Mucosa of rectum (tissue), 2 donors: ENCODE measurements around the gene EML4.

Experiments used
- H3K27ac ChIP-seq, 2 donors: one replicate each; pipeline ENCODE4 v1.7.0; 2013; ENCODE audit warnings: inconsistent platforms in 2 of 2, low read depth in 2 of 2, low read length in 2 of 2
- H3K27me3 ChIP-seq, 2 donors: one replicate each; pipeline ENCODE4 v1.7.0; 2013; ENCODE audit warnings: low read length in 2 of 2; ENCODE audit not compliant: control insufficient read depth in 2 of 2, insufficient read depth in 2 of 2
- H3K36me3 ChIP-seq, 2 donors: one replicate each; pipeline ENCODE4 v1.7.0; 2013; ENCODE audit warnings: low read length in 2 of 2; ENCODE audit not compliant: control insufficient read depth in 2 of 2, insufficient read depth in 2 of 2
- H3K4me1 ChIP-seq, 2 donors: one replicate each; pipeline ENCODE4 v1.7.0; 2013; ENCODE audit warnings: low read length in 2 of 2, mild to moderate bottlenecking in 1 of 2; ENCODE audit not compliant: control insufficient read depth in 2 of 2, insufficient read depth in 2 of 2
- H3K4me3 ChIP-seq, 2 donors: one replicate each; pipeline ENCODE4 v1.7.0; 2013; ENCODE audit warnings: low read length in 2 of 2
- H3K9ac ChIP-seq, 2 donors: one replicate each; pipeline ENCODE4 v1.7.0; 2013; ENCODE audit warnings: low read length in 2 of 2, low read depth in 1 of 2, mild to moderate bottlenecking in 1 of 2
- H3K9me3 ChIP-seq, 2 donors: one replicate each; pipeline ENCODE4 v1.7.0; 2013; ENCODE audit warnings: low read length in 2 of 2; ENCODE audit not compliant: control insufficient read depth in 2 of 2
- donor health status: healthy.
- donor health status: Normal muscosa, but diverticular disease.

Gene EML4

GRCh38 chr2:42186366-42186765 is 17.2 kb downstream of the EML4 start:
- no peak overlapping the region for H3K9ac ChIP-seq
- no peak overlapping the region for H3K27ac ChIP-seq
- no peaks in the 10 kb centered on the region for H3K9me3 ChIP-seq
- H3K36me3 ChIP-seq: no peaks in the 10 kb centered on the region
- no peaks in the 10 kb centered on the region for H3K27me3 ChIP-seq
- peaks cover 8 to 11% of the 10 kb centered on the region in 2 donors for H3K4me1 ChIP-seq
- H3K4me3 ChIP-seq: no peak overlapping the region

- H3K4me1 ChIP-seq: peaks cover 10 to 15% of the 10 kb centered on the region in 2 donors
- no peak overlapping the region for H3K27ac ChIP-seq
- H3K9ac ChIP-seq: no peak overlapping the region
Measured at GRCh38 chr2:42186945-42187632, 17.9 kb downstream of the EML4 start.

GRCh38 chr2:42187886-42188285 is 18.7 kb downstream of the EML4 start:
- Histone ChIP-seq H3K4me3 (no peak overlapping the region), H3K9ac (no peak overlapping the region), H3K27me3 (no peaks in the 10 kb centered on the region), H3K27ac (no peak overlapping the region), H3K4me1 (peaks cover 17 to 19% of the 10 kb centered on the region in 2 donors), H3K36me3 (no peaks in the 10 kb centered on the region), H3K9me3 (no peaks in the 10 kb centered on the region)

More at GRCh38 chr2:42186945-42187632, 17.9 kb downstream of the EML4 start:
- H3K36me3 ChIP-seq: no peaks in the 10 kb centered on the region
- no peaks in the 10 kb centered on the region for H3K27me3 ChIP-seq
- H3K4me3 ChIP-seq: no peak overlapping the region
- no peaks in the 10 kb centered on the region for H3K9me3 ChIP-seq

- Histone ChIP-seq H3K9ac (no peak overlapping the region), H3K9me3 (no peaks in the 10 kb centered on the region), H3K4me3 (no peak overlapping the region), H3K27me3 (no peaks in the 10 kb centered on the region), H3K4me1 (peaks cover 23 to 28% of the 10 kb centered on the region in 2 donors), H3K36me3 (no peaks in the 10 kb centered on the region), H3K27ac (no peak overlapping the region)
Measured at GRCh38 chr2:42189235-42189566, 20.0 kb downstream of the EML4 start.

GRCh38 chr2:42190191-42190590 is 21.0 kb downstream of the EML4 start:
- Histone ChIP-seq H3K27me3 (no peaks in the 10 kb centered on the region), H3K27ac (no peak overlapping the region), H3K9me3 (no peaks in the 10 kb centered on the region), H3K4me1 (peaks cover 27 to 31% of the 10 kb centered on the region in 2 donors), H3K4me3 (no peak overlapping the region), H3K36me3 (no peaks in the 10 kb centered on the region), H3K9ac (no peak overlapping the region)

- H3K9ac ChIP-seq: no peak overlapping the region
- no peaks in the 10 kb centered on the region for H3K9me3 ChIP-seq
- peak overlapping the region; percentile 21 to 70 for H3K27ac ChIP-seq
- no peak overlapping the region for H3K4me3 ChIP-seq
- no peaks in the 10 kb centered on the region for H3K27me3 ChIP-seq
- H3K36me3 ChIP-seq: no peaks in the 10 kb centered on the region
- H3K4me1 ChIP-seq: peaks cover 32 to 40% of the 10 kb centered on the region in 2 donors
Measured at GRCh38 chr2:42191285-42192009, 22.3 kb downstream of the EML4 start.

- H3K27ac ChIP-seq: peak overlapping the region; percentile 21 to 70
- H3K9ac ChIP-seq: no peak overlapping the region
- H3K4me3 ChIP-seq: no peak overlapping the region
- H3K36me3 ChIP-seq: no peaks in the 10 kb centered on the region
- H3K9me3 ChIP-seq: no peaks in the 10 kb centered on the region
- peaks cover 33 to 46% of the 10 kb centered on the region in 2 donors for H3K4me1 ChIP-seq
- no peaks in the 10 kb centered on the region for H3K27me3 ChIP-seq
Measured at GRCh38 chr2:42192010-42192373, 22.8 kb downstream of the EML4 start.

GRCh38 chr2:42192652-42193566 is 23.8 kb downstream of the EML4 start:
- H3K4me3 ChIP-seq: no peak overlapping the region

GRCh38 chr2:42193722-42194187 is 24.6 kb downstream of the EML4 start:
- no peak overlapping the region for H3K27ac ChIP-seq
- H3K4me1 ChIP-seq: peaks cover 40 to 49% of the 10 kb centered on the region in 2 donors
- no peaks in the 10 kb centered on the region for H3K9me3 ChIP-seq

More at GRCh38 chr2:42192652-42193566, 23.8 kb downstream of the EML4 start:
- no peaks in the 10 kb centered on the region for H3K9me3 ChIP-seq
- no peak overlapping the region for H3K27ac ChIP-seq
- H3K4me1 ChIP-seq: peaks cover 38 to 48% of the 10 kb centered on the region in 2 donors
- no peak overlapping the region for H3K9ac ChIP-seq
- H3K27me3 ChIP-seq: no peaks in the 10 kb centered on the region
- no peaks in the 10 kb centered on the region for H3K36me3 ChIP-seq

GRCh38 chr2:42194428-42194827 is 25.3 kb downstream of the EML4 start:
- H3K9me3 ChIP-seq: no peaks in the 10 kb centered on the region
- H3K4me1 ChIP-seq: peaks cover 40 to 51% of the 10 kb centered on the region in 2 donors
- no peak overlapping the region for H3K27ac ChIP-seq

More at GRCh38 chr2:42193722-42194187, 24.6 kb downstream of the EML4 start:
- Histone ChIP-seq H3K9ac (no peak overlapping the region), H3K36me3 (no peaks in the 10 kb centered on the region), H3K4me3 (no peak overlapping the region), H3K27me3 (no peaks in the 10 kb centered on the region)

More at GRCh38 chr2:42194428-42194827, 25.3 kb downstream of the EML4 start:
- H3K27me3 ChIP-seq: no peaks in the 10 kb centered on the region
- H3K36me3 ChIP-seq: no peaks in the 10 kb centered on the region
- H3K9ac ChIP-seq: no peak overlapping the region
- no peak overlapping the region for H3K4me3 ChIP-seq
